OCI-M2 (cell line): ENCODE measurements around the gene TAC1.
"Not testable (repeated sequence)": the region's sequence is repeated elsewhere in the genome, so short reads cannot be mapped to it uniquely, and the experiment has no call there.

Experiments
- DNase-seq: peaks from one replicate; lab custom pipeline; 2025; ENCODE audit not compliant: unreplicated experiment; lab: John Stamatoyannopoulos, UW

TAC1 gene

DNA sequence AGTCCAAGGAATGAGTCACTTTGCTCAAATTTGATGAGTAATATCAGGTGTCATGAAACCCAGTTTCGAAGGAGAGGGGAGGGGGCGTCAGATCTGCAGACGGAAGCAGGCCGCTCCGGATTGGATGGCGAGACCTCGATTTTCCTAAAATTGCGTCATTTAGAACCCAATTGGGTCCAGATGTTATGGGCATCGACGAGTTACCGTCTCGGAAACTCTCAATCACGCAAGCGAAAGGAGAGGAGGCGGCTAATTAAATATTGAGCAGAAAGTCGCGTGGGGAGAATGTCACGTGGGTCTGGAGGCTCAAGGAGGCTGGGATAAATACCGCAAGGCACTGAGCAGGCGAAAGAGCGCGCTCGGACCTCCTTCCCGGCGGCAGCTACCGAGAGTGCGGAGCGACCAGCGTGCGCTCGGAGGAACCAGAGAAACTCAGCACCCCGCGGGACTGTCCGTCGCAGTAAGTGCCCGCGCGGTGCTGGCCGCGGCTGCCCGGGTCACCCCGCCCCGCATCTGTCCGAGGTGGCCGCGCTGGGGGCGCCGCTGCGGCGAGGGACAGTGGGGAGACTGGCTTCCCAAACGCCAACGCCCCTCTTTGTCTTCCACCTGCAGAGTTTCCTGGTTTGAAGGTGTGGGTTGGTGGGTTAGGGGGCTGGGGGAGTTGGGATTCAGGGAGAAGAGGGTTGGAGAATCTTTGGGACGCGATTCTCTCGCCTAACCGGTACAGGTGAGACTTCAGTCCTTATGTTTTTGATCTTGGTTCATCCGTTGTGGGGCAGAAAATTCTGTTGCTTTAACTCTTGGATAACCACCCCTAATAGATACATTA lies at the start of gene TAC1:
Gene TAC1 (plus strand): TSS at position 351 of the 829 bp plus-strand sequence. CDS start 527 bp downstream, outside the sequence.
- DNase-seq: no peak

DNA sequence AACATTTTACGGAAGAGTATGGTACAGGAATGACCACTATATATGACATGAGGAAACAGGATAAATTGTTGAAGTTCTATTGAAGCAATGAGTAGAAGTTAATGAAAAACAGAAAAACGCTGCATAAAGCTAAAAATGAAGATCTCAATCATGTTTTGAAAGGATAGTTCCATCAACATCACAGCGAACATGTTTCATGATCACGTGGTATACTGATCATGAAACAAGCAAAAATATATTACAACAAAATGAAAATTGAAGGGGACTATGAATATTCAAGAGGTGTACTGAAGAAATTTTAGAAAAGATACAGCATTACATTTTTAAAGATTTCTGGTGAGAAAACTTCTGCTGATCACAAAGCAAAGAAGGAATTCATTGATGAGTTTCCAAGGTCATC lies 45.9 kb upstream of the TAC1 start:
- no peak for DNase-seq

- no peak for DNase-seq
These were observed 38.3 kb upstream of the TAC1 start for GRCh38 chr7:97693586-97693985.

GRCh38 chr7:97694355-97694754 lies 37.5 kb upstream of the TAC1 start:
- no peak for DNase-seq

GRCh38 chr7:97697396-97697795 lies 34.5 kb upstream of the TAC1 start:
- DNase-seq: no peak

DNA sequence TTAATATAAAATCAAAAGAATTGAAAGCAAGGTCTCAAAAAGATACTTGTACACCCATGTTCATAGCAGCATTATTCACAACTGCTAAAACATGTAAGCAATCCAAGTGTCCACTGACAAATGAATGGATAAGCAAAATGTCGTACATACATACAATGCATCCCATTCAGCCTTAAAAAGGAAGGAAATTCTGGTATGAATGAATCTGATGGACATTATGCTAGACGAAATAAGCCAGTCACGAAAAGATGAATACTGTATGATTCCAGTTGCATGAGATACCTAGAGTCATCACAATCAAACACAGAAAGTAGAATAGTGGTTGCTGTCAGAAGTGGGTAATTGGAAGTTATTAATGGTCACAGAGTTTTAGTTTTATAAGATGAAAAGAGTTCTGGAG lies 9.5 kb upstream of the TAC1 start:
- DNase-seq: no peak

DNA sequence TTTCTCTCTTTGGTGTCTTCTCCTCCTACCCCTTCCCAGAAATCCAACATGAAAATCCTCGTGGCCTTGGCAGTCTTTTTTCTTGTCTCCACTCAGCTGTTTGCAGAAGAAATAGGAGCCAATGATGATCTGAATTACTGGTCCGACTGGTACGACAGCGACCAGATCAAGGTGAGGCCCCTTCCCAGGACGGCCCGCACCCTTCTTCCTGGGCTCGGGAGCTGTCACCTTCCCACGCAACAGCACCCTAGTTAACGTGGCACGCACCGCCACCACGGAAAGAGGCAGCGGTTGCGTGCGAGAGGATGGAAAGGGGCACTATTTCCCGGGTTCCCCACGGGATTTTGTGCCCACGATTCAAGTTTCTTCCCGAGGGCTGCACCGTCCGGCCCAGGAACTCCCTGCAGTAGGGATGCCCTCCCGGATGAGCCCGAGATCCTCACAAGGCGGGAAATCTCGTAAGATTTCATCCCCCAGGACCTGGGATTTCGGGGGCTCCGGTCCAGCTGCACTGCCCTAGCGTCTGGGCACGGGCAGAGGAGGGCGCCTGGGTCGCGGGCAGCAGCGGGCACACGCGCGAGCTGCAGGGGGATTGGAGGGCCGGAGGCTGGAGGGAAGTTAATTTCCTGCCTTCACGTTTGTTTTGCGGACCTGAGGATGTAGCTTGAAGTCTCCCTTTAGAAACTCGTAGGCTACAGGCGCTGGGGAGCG lies 834 bp downstream of the TAC1 start:
- DNase-seq: no peak

- DNase-seq: no peak
These were observed 1.6 kb downstream of the TAC1 start for GRCh38 chr7:97733276-97734161.

- no peak for DNase-seq
These were observed 2.4 kb downstream of the TAC1 start for GRCh38 chr7:97734255-97734654.

GRCh38 chr7:97735075-97735474 lies 3.2 kb downstream of the TAC1 start:
- no peak for DNase-seq

- DNase-seq: no peak
These were observed 16.6 kb downstream of the TAC1 start for GRCh38 chr7:97748482-97748881.

DNA sequence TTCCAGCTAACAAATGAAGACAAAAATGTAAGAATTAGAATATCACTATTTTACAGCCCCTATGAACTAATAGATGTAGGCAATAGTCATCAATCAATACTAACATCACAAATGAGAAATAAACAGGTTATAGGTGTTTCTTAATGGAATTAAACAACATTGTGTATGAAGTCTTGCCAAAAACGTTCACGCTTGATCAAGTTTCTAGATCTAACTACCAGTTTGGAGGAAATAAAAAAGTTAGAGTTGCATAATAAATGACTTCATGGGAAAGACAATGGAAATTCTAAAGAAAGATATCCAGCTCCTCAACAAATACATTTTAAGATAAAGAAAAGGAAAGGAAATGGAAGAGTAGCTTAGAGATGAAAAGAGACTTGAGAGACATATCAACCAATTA lies 19.7 kb downstream of the TAC1 start:
- DNase-seq: no peak

DNA sequence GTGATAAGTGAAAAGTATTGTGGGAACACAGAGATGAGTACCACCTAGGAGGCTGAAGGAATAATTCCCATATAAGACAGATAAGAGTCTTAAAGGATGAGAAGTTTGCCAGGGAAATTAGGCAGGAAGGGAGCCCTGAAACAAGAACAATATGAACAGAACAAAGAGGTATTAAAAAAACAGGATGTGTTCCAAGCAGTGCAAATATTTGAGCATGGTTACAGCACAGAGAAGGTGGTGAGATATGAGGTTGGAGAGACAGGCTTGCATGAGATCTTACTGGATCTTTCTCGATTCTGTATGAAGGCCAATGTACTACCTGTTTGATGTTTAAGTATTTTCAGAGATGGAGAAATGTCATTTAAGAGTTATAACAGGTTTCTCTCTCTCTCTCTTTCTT lies 20.3 kb downstream of the TAC1 start:
- no peak for DNase-seq

DNA sequence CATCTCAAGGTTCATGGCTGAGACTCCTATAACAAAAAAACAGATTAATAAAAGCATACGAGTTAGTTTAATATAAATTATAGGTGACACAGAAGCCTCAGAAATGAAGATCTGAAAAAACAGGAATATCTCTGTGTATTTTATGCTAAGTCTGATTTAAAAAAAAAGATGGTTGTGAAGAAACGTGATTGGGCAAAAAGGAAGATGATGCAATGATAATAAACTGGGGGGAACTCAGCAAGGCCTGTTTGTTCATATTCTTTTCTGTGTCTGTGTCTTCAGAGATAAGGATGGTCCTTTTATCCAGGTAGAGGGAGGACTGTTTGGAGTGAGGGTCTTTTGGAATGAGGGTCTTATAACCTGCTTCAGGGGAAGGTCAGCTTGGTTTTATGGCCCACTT lies 25.9 kb downstream of the TAC1 start:
- no peak for DNase-seq

DNA sequence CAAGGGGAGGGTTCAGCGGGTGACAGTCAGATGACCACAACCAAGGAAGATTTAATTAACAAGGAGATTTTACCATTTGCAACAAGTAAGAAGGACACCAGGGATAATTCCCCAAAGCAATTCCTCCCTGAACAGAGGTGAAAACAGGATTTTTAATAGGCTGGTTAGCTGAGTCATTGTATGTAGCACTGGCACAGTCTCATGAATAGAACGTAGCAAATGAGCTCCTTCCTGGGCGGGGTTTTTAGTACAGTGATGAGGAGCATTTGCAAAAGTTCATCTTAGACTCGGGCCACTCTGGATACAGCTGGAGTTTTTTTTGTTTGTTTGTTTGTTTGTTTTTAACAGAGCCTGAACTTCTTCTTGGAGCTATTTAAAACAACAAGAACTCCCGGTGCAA lies 39.0 kb downstream of the TAC1 start:
- no peak for DNase-seq

GRCh38 chr7:97771576-97771975 lies 39.7 kb downstream of the TAC1 start:
- DNase-seq: no peak

DNA sequence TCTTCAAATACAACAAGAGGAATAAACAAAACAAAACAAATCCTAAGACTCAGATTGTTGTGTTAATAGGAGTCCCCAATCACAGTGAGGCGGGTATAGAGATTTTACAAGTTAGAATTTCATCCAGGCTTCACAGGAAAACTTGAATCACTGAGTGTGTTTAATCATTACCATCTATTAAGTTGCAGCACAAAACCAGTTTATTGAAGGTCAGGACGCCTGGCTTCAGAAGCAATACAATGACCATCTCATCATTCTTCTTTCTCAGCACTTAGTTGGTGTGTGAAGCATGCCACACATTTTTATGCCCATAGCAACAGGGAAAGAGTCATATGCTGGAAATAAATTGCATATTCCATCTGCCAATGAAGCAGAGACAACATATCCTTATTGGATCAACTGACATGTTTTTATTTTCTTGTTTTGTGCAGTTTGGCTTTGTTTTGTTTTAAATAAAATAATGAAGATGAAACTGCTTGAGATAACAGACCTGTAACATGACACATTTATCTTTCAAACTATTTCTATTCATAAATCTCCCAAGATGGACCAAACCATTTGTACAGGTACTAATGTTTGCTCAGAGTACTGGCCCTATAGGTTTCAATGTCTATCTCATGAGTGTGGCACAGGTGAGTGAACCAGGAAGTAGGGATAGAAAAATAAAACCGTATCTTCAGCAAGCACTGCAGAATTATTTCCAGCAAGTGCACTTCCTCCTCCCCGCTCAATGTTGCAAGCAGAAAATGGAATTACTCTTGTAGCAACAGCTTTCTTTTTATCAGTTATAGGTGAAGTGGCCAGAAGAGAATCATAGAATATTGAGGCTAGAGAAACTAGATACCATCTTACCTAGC lies 40.4 kb downstream of the TAC1 start:
- DNase-seq: no peak

DNA sequence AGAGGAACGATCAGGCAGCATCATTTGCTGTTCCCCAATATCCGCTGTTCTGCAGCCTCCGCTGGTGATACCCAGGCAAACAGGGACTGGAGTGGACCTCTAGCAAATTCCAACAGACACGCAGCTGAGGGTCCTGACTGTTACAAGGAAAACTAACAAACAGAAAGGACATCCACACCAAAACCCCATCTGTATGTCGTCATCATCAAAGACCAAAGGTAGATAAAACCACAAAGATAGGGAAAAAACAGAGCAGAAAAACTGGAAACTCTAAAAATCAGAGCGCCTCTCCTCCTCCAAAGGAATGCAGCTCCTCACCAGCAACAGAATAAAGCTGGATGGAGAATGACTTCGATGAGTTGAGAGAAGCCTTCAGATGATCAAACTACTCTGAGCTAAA lies 54.5 kb downstream of the TAC1 start:
- not testable (repeated sequence) for DNase-seq
